ENCODE data around the gene IGFL2. TPM values are rescaled to one million over a fixed set of nuclear protein-coding genes. Genes with fewer than 3 reads are reported as not detected.

The IGFL2 gene
- total RNA-seq, 2 donors from 2014 or later, result 2.5 TPM; not detected in 1

- intact Hi-C loops (cut with DNase I), result no loop called here
- Histone ChIP-seq H3K9ac (ENCODE audit: low read depth in 2 of 2, low read length in 2 of 2) (no peak overlapping the region), H3K4me3 (no peak overlapping the region), H3K4me1 (no peaks in the 10 kb centered on the region), H3K36me3 (no peaks in the 10 kb centered on the region), H3K27ac (no peak overlapping the region), H3K27me3 (no peaks in the 10 kb centered on the region), H3K9me3 (no peaks in the 10 kb centered on the region)
- TF ChIP-seq CTCF (IDR thresholded peaks at IDR 0.05), result no peak
- no peak for DNase-seq
Observed at GRCh38 chr19:46173886-46174480, 25.9 kb downstream of the IGFL2 start.

GRCh38 chr19:46176116-46176860 lies 28.2 kb downstream of the IGFL2 start:
- Histone ChIP-seq H3K27me3 (no peaks in the 10 kb centered on the region), H3K9ac (ENCODE audit: low read depth in 2 of 2, low read length in 2 of 2) (no peak overlapping the region), H3K27ac (no peak overlapping the region), H3K9me3 (no peaks in the 10 kb centered on the region), H3K36me3 (no peaks in the 10 kb centered on the region), H3K4me3 (no peak overlapping the region), H3K4me1 (no peaks in the 10 kb centered on the region)
- intact Hi-C loops (cut with DNase I), result no loop called here
- DNase-seq, result no peak
- TF ChIP-seq CTCF (IDR thresholded peaks at IDR 0.05), result no peak

GRCh38 chr19:46179076-46179759 lies 31.2 kb downstream of the IGFL2 start:
- TF ChIP-seq CTCF (IDR thresholded peaks at IDR 0.05), result no peak
- no peak overlapping the region for H3K27ac ChIP-seq
- H3K9me3 ChIP-seq, result no peaks in the 10 kb centered on the region
- H3K9ac ChIP-seq (ENCODE audit: low read depth in 2 of 2, low read length in 2 of 2), result no peak overlapping the region
- no peaks in the 10 kb centered on the region for H3K27me3 ChIP-seq
- H3K4me1 ChIP-seq, result no peaks in the 10 kb centered on the region
- H3K4me3 ChIP-seq, result no peak overlapping the region
- DNase-seq, result no peak
- H3K36me3 ChIP-seq, result no peaks in the 10 kb centered on the region
- intact Hi-C loops (cut with DNase I), result no loop called here

- Histone ChIP-seq H3K9me3 (no peaks in the 10 kb centered on the region), H3K4me1 (no peaks in the 10 kb centered on the region), H3K4me3 (no peak overlapping the region), H3K9ac (ENCODE audit: low read depth in 2 of 2, low read length in 2 of 2) (no peak overlapping the region), H3K27ac (no peak overlapping the region), H3K27me3 (no peaks in the 10 kb centered on the region), H3K36me3 (no peaks in the 10 kb centered on the region)
- no peak for DNase-seq
- intact Hi-C loops (cut with DNase I), result no loop called here
- no peak for TF ChIP-seq CTCF (IDR thresholded peaks at IDR 0.05)
Observed at GRCh38 chr19:46180701-46181387, 32.8 kb downstream of the IGFL2 start.

- Histone ChIP-seq H3K27ac (no peak overlapping the region), H3K4me1 (no peaks in the 10 kb centered on the region), H3K9me3 (no peaks in the 10 kb centered on the region), H3K9ac (ENCODE audit: low read depth in 2 of 2, low read length in 2 of 2) (no peak overlapping the region), H3K4me3 (no peak overlapping the region), H3K27me3 (no peaks in the 10 kb centered on the region), H3K36me3 (no peaks in the 10 kb centered on the region)
- TF ChIP-seq CTCF (IDR thresholded peaks at IDR 0.05), result no peak
- intact Hi-C loops (cut with DNase I), result no loop called here
- no peak for DNase-seq
Observed at GRCh38 chr19:46181388-46181779, 33.3 kb downstream of the IGFL2 start.
